Ectodermal cell (in vitro differentiated cells): ENCODE results near the gene ENOX1. TPM values are rescaled to one million over a fixed set of nuclear protein-coding genes. Genes with fewer than 3 reads are reported as not detected.
A peak's percentile ranks its signal among the peaks of the same experiment; 100 is the strongest.
"Not testable (repeated sequence)": the region's sequence is repeated elsewhere in the genome, so short reads cannot be mapped to it uniquely, and the experiment has no call there.

Experiments
- H3K27ac ChIP-seq: 2 replicates; pipeline ENCODE4 v1.7.0; 2013; ENCODE audit warnings: mild to moderate bottlenecking, low read depth, low read length; ENCODE audit not compliant: insufficient read depth, poor library complexity, severe bottlenecking
- H3K27me3 ChIP-seq: 2 replicates; pipeline ENCODE4 v1.7.0; 2013; ENCODE audit warnings: mild to moderate bottlenecking, low read length; ENCODE audit not compliant: insufficient read depth, control insufficient read depth, poor library complexity, severe bottlenecking
- H3K36me3 ChIP-seq: one replicate; pipeline ENCODE4 v1.7.0; 2013; ENCODE audit warnings: low read length; ENCODE audit not compliant: control insufficient read depth, insufficient read depth
- H3K4me1 ChIP-seq: one replicate; pipeline ENCODE4 v1.7.0; 2013; ENCODE audit warnings: low read length; ENCODE audit not compliant: control insufficient read depth, insufficient read depth
- H3K4me3 ChIP-seq: 2 replicates; pipeline ENCODE4 v1.7.0; 2013; ENCODE audit warnings: low read depth, low read length, control low read depth; ENCODE audit not compliant: insufficient read depth
- H3K9me3 ChIP-seq: 2 replicates; pipeline ENCODE4 v1.7.0; 2013; ENCODE audit warnings: mild to moderate bottlenecking, low read length, moderate library complexity; ENCODE audit not compliant: control insufficient read depth
- WGBS, 2 experiments: methylation state at CpG; one replicate each; pipeline ENCODE4 v1.1.7; 2013; ENCODE audit warnings: missing lambda C conversion rate in 2 of 2; 5-methylcytosine and 5-hydroxymethylcytosine counted together
- polyA plus RNA-seq, 4 experiments: library from polyadenylated mRNA; stranded (reverse); fragments of 50-300 nt; gene quantifications; one replicate each; pipeline ENCODE4 v1.2.3, GENCODE V29; 2013

ENOX1 gene
- 1.9 TPM for polyA plus RNA-seq (2013, experiment 1 of 4)
- polyA plus RNA-seq (2013, experiment 2 of 4), result 0.92 TPM
- 1.7 TPM for polyA plus RNA-seq (2013, experiment 3 of 4)
- 0.89 TPM for polyA plus RNA-seq (2013, experiment 4 of 4)

GRCh38 chr13:43786766-43787517 lies at the start of gene ENOX1:
Gene ENOX1 (minus strand): TSS chr13:43786972.
- no peak within 1 kb of the TSS for H3K27ac ChIP-seq

GRCh38 chr13:43835701-43836100 lies 48.9 kb upstream of the ENOX1 start:
- H3K9me3 ChIP-seq, result no peaks in the 10 kb centered on the region
- no peak overlapping the region for H3K4me3 ChIP-seq
- H3K36me3 ChIP-seq, result no peaks in the 10 kb centered on the region
- H3K27me3 ChIP-seq, result no peaks in the 10 kb centered on the region
- 86 to 90% methylated on average over 1 of the region's 2 CpGs for WGBS, 2 experiments
- no peak overlapping the region for H3K27ac ChIP-seq
- no peaks in the 10 kb centered on the region for H3K4me1 ChIP-seq

More at GRCh38 chr13:43786766-43787517, at the start of gene ENOX1:
- Histone ChIP-seq H3K9me3 (no peaks in the 10 kb centered on the region), H3K4me3 (peak within 1 kb of the TSS; percentile 65), H3K27me3 (peaks cover 41% of the 10 kb centered on the region), H3K36me3 (no peaks in the 10 kb centered on the region), H3K4me1 (peaks cover 11% of the 10 kb centered on the region)
- WGBS, 2 experiments, result 1% methylated on average over 93 of the region's 93 CpGs

- Histone ChIP-seq H3K9me3 (no peaks in the 10 kb centered on the region), H3K36me3 (no peaks in the 10 kb centered on the region), H3K27ac (no peak overlapping the region), H3K4me1 (no peaks in the 10 kb centered on the region), H3K4me3 (no peak overlapping the region), H3K27me3 (no peaks in the 10 kb centered on the region)
- 94 to 100% methylated on average over 1 to 2 of the region's 2 CpGs for WGBS, 2 experiments
Measured at GRCh38 chr13:43831088-43831487, 44.3 kb upstream of the ENOX1 start.

DNA sequence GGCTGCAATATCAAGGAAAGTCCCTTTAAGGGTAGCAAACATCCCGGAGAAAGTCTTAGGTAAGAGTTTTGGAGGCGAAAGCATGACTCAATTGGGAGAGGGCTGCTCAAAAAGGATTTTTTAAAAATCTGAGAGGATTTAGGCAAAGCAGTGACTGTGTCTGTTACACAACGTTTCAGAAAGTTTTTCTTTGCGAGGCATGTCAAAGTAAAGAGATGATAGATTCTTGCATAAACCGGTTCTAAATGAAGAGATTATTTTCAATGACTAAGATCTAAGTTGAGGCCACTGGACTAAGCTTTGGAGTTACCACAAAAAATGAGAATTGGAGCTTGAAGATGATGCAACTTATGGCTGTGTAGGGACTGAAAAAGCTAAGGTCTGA lies 43.7 kb upstream of the ENOX1 start:
- H3K4me3 ChIP-seq, result no peak overlapping the region
- 91 to 93% methylated on average over 5 of the region's 5 CpGs for WGBS, 2 experiments

DNA sequence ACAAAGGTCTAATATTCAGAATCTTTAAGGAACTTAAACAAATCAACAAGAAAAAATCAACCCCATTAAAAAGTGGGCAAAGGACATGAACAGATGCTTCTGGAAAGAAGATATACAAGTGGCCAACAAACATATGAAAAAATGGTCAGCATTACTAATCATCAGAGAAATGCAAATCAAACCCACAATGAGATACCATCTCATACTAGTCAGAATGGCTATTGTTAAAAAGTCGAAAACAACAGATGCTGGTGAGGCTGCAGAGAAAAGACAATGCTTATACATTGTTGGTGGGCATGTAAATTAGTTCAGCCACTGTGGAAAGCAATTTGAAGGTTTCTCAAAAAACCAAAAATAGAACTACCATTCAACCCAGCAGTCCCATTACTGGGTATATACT lies 37.9 kb upstream of the ENOX1 start:
- H3K27ac ChIP-seq, H3K4me1 ChIP-seq, H3K36me3 ChIP-seq, H3K9me3 ChIP-seq, H3K4me3 ChIP-seq, H3K27me3 ChIP-seq: not testable (repeated sequence)
- WGBS, 2 experiments, result 88 to 93% methylated on average over 1 of the region's 1 CpG

More for the DNA sequence above, 43.7 kb upstream of the ENOX1 start:
- Histone ChIP-seq H3K36me3 (no peaks in the 10 kb centered on the region), H3K4me1 (no peaks in the 10 kb centered on the region), H3K27ac (no peak overlapping the region), H3K27me3 (no peaks in the 10 kb centered on the region), H3K9me3 (no peaks in the 10 kb centered on the region)

GRCh38 chr13:43822969-43823368 lies 36.2 kb upstream of the ENOX1 start:
- 91 to 97% methylated on average over 1 of the region's 1 CpG for WGBS, 2 experiments
- H3K36me3 ChIP-seq, result no peaks in the 10 kb centered on the region
- H3K27ac ChIP-seq, result no peak overlapping the region
- no peaks in the 10 kb centered on the region for H3K4me1 ChIP-seq
- H3K4me3 ChIP-seq, result no peak overlapping the region
- H3K27me3 ChIP-seq, result no peaks in the 10 kb centered on the region
- no peaks in the 10 kb centered on the region for H3K9me3 ChIP-seq

- H3K27me3 ChIP-seq, result no peaks in the 10 kb centered on the region
- no peaks in the 10 kb centered on the region for H3K36me3 ChIP-seq
- 83 to 89% methylated on average over 2 to 3 of the region's 4 CpGs for WGBS, 2 experiments
- no peak overlapping the region for H3K4me3 ChIP-seq
- no peaks in the 10 kb centered on the region for H3K4me1 ChIP-seq
- H3K27ac ChIP-seq, result no peak overlapping the region
- H3K9me3 ChIP-seq, result no peaks in the 10 kb centered on the region
Measured at GRCh38 chr13:43816401-43816889, 29.7 kb upstream of the ENOX1 start.

DNA sequence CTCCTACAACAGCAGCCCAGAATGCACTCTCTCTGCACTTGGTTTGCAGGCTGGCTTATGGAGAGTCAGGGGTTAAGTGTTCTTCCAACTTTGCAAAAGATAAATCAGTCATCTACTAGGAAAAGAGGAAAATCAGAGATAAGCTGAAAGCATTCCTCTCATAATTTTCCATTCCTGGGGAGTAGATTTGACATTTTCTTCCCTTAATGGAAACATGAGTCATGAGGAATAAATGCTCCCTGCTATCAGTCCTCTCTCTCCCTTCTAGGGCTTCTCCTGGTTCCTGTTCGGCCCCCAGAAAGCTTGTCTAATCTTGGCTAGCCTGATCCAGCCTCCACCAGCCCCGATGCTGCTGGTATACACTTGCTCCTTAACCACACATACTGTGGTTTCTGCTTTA lies 28.4 kb upstream of the ENOX1 start:
- Histone ChIP-seq H3K27me3 (no peaks in the 10 kb centered on the region), H3K9me3 (no peaks in the 10 kb centered on the region), H3K27ac (no peak overlapping the region), H3K4me3 (no peak overlapping the region), H3K36me3 (no peaks in the 10 kb centered on the region), H3K4me1 (no peaks in the 10 kb centered on the region)
- WGBS, 2 experiments, result 88 to 89% methylated on average over 2 of the region's 2 CpGs

- Histone ChIP-seq H3K27me3 (no peaks in the 10 kb centered on the region), H3K27ac (no peak overlapping the region), H3K4me3 (no peak overlapping the region), H3K4me1 (no peaks in the 10 kb centered on the region), H3K36me3 (no peaks in the 10 kb centered on the region), H3K9me3 (no peaks in the 10 kb centered on the region)
Measured at GRCh38 chr13:43808676-43809075, 21.9 kb upstream of the ENOX1 start.

DNA sequence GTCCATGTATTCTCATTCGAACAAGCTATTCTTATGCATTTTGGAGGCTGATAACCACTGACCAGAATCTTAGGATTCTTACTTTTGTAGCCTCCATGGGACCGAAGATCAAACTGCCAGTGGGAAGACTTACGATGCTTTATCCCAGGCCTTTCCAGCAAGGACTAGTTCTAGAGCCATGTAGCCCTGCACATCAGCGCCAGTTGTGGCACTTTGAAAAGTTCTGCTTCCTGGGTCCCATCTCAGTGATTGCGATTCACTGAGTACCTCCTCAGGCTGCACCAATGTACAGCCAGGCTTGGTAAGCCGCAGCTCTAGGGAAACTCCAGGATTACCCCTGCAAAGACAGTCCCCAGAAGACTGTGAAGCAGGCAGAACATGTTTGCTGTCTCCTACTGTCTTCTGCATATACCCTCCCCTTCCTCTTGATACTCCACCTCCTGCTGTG lies 18.9 kb upstream of the ENOX1 start:
- Histone ChIP-seq H3K9me3 (no peaks in the 10 kb centered on the region), H3K4me1 (no peaks in the 10 kb centered on the region), H3K27me3 (no peaks in the 10 kb centered on the region), H3K36me3 (no peaks in the 10 kb centered on the region), H3K27ac (no peak overlapping the region), H3K4me3 (no peak overlapping the region)
- WGBS, 2 experiments, result 77 to 80% methylated on average over 6 of the region's 6 CpGs
